ENCODE results near the gene SGPL1.

Gene SGPL1

DNA sequence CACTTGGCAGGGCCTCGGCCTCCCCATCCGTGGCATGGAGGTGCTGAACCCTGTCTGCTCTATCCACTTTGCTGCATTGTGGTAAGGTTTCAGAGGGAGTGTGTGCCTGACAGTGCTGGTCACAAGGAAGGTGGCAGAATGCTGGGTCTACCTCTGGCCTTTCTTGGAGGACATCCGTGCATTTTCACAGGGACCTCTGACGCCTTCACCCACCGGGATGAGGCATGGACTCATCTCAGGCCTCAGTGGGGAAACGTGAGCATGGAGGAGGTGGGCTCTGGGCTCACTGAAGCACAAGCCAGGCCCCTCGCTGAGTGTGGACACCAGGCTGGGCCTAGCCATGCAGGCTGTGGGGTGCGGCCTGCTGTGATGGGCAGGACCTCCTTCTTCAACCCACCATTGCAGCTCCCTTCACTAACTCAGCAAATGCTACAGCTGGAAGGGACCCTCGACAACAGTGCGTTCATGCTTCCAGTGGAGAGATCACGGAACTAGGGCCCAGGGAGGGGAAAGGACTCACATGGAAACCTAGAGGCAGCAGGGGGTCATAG is 39.2 kb upstream of the SGPL1 start:
- no peak overlapping the region for H3K4me3 Mint-ChIP-seq
- peaks cover 35% of the 10 kb centered on the region for H3K4me1 Mint-ChIP-seq (ENCODE audit: low read depth)
- no peaks in the 10 kb centered on the region for H3K9me3 Mint-ChIP-seq
- H3K36me3 Mint-ChIP-seq (ENCODE audit: low read depth): no peaks in the 10 kb centered on the region
- intact Hi-C loops (cut with micrococcal nuclease): no loop called here
- peak overlapping the region; percentile 31 for H3K27ac Mint-ChIP-seq
- H3K27me3 Mint-ChIP-seq: peaks cover 18% of the 10 kb centered on the region

DNA sequence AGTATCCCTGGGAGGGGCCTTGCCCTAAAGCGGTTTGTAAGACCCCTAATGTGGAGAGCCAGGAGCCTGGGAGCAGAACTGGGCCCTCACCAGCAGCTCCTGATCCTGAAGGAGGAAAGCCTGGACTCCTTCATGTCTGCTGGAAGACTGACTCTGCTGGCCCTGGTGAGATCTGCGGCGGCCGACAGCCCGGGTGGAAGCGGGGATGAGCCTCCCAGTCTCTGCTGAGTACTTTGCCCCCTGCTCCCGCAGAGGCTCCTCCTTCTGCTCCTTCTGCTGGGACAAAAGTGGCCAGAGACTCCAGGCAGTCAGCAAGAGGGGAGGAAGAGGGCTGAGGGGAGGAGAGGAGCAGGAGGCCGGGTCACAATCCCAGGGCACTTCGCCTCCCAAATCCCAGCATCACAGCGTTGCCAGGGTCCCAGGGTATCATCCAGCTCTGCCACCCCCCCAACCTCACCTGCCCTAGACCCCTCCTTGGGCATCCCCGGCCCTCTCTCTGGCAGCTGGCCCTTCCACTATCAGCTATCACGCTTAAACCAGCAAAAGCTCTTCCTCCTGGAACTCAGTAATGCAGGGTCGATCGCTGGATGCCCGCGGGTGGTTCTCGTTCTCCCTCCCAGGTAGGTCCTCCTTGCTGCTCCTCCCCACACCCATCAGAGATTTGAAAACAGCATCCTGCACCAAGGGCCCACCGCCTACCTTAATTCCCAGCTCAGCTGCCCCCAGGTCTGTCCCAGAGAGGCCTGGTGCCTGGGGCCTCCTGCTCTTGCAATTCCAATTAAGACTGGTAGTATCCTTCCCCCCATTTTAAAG is 38.5 kb upstream of the SGPL1 start:
- Mint-ChIP-seq H3K27ac (peak overlapping the region; percentile 50), H3K36me3 (ENCODE audit: low read depth) (no peaks in the 10 kb centered on the region), H3K9me3 (no peaks in the 10 kb centered on the region), H3K4me1 (ENCODE audit: low read depth) (peaks cover 35% of the 10 kb centered on the region), H3K27me3 (peaks cover 16% of the 10 kb centered on the region), H3K4me3 (no peak overlapping the region)
- intact Hi-C loops (cut with micrococcal nuclease): no loop called here

DNA sequence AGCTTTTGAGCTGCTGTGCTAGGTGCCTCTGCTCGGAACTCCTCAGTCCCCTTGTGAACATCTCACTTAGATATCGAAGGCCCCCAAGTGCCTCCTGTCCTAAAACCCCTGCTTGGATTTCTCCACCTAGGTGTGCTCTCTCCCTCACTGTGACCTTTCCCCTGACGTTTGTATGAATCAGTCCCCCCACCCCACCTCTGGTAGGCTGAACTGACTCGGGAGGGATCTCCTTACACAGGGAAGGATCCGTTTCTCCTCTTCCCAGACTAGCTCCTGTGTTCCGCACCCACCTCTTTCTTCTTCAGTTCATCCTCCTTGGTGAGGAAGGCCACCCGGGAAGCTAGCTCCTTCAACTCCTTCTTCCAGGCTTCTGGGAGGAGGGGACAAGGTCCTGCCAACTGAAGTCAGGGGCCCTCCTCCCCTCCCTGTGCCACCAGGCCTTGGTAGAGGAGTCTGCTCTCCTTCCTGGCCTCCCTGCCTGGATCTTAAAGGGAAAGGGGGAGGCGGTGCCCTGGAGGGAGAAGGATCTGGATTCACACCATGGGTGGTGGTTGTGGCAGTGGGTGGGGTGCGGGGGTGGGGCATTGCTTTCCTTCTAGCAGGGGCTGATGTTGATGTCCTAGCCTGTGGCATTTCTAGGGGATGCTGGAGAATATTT is 37.4 kb upstream of the SGPL1 start:
- Mint-ChIP-seq H3K4me1 (ENCODE audit: low read depth) (peaks cover 35% of the 10 kb centered on the region), H3K4me3 (no peak overlapping the region), H3K9me3 (no peaks in the 10 kb centered on the region), H3K27me3 (peaks cover 16% of the 10 kb centered on the region), H3K27ac (no peak overlapping the region), H3K36me3 (ENCODE audit: low read depth) (no peaks in the 10 kb centered on the region)
- intact Hi-C loops (cut with micrococcal nuclease): no loop called here

DNA sequence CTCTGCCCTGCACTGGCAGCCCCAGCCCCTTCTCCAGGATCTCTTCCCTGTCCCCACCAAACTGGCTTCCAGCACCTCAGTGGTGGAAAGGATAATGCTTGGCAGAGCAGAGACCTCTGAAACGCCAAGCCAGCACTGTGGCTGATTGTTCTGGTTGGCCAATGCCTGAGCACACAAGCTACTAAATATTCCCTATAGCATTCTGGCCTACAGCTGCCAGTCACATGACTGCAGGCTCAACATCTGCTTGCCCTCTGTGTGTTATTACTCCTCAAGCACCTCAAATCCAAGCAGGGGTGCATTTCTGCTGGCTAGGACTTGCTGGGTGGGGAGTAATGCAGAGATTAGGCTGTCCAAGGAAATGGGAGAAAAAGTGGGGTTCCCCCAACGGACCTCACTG is 36.7 kb upstream of the SGPL1 start:
- no peaks in the 10 kb centered on the region for H3K36me3 Mint-ChIP-seq (ENCODE audit: low read depth)
- H3K27me3 Mint-ChIP-seq: peaks cover 16% of the 10 kb centered on the region
- no peak overlapping the region for H3K4me3 Mint-ChIP-seq
- H3K4me1 Mint-ChIP-seq (ENCODE audit: low read depth): peaks cover 37% of the 10 kb centered on the region
- intact Hi-C loops (cut with micrococcal nuclease): no loop called here
- peak overlapping the region; percentile 72 for H3K27ac Mint-ChIP-seq
- no peaks in the 10 kb centered on the region for H3K9me3 Mint-ChIP-seq

DNA sequence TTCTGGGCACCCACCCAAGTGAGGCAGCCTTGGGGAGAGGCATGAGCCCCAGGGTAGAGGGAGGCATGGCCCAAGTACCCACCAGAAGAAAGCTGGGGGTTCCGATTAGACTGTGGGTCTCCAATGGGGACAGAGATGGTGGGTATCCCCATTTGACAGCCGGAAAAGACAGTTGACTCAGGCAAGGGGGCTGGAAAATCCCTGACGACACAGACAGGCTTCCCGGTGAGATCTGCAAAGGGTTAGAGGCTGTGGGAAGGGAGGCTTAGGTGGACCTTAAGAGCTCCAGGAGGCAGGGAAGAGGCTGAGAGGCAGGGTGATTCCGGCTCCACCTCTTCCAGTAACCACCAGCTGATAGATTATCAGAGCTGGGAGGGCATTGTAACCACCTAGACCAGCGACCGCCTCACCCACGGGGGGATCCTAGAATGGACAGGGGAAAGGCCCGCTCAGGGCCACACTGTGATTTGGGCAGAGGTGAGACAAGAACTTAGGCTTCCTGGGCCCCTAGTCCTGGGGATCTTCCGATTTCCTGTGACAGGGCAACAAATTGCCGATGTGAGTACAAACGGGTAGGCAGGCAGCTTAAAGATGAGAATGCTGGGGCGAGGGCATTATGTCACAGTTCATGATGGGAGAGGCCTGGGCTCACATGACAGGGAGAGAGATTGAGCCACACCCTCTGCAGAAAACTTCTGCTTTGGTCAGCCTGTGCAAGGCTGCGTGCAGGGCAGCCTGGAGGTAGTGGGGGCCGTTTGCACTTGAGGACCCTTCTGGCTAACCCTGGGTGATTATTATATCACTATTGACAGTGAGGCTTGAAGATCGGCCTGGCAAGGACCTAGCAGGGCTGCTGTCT is 36.0 kb upstream of the SGPL1 start:
- H3K36me3 Mint-ChIP-seq (ENCODE audit: low read depth): no peaks in the 10 kb centered on the region
- peaks cover 11% of the 10 kb centered on the region for H3K27me3 Mint-ChIP-seq
- H3K4me3 Mint-ChIP-seq: no peak overlapping the region
- peak overlapping the region; percentile 72 for H3K27ac Mint-ChIP-seq
- peaks cover 42% of the 10 kb centered on the region for H3K4me1 Mint-ChIP-seq (ENCODE audit: low read depth)
- H3K9me3 Mint-ChIP-seq: no peaks in the 10 kb centered on the region
- intact Hi-C loops (cut with micrococcal nuclease): no loop called here

DNA sequence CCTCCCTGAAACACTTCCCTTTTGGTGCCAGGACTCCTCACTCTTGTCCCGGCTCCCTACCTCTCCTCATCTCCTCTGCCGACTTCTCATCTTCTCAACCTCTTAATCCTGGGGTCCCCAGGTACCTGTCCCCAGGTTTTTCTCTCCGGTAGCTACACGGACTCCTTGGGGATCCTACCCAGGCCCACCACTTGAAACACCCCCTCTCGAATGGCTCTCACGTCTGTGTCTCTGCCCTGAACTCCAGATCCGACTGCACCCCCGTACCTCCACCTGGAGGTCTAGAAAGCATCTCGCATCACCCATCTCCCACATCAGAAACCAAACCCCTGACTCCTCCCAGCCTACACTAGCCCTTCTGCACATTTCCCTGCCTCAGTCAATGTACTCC is 35.4 kb upstream of the SGPL1 start:
- H3K9me3 Mint-ChIP-seq: no peaks in the 10 kb centered on the region
- no peak overlapping the region for H3K4me3 Mint-ChIP-seq
- no peaks in the 10 kb centered on the region for H3K36me3 Mint-ChIP-seq (ENCODE audit: low read depth)
- intact Hi-C loops (cut with micrococcal nuclease): no loop called here
- peak overlapping the region; percentile 72 for H3K27ac Mint-ChIP-seq
- peaks cover 48% of the 10 kb centered on the region for H3K4me1 Mint-ChIP-seq (ENCODE audit: low read depth)
- H3K27me3 Mint-ChIP-seq: peaks cover 7% of the 10 kb centered on the region

DNA sequence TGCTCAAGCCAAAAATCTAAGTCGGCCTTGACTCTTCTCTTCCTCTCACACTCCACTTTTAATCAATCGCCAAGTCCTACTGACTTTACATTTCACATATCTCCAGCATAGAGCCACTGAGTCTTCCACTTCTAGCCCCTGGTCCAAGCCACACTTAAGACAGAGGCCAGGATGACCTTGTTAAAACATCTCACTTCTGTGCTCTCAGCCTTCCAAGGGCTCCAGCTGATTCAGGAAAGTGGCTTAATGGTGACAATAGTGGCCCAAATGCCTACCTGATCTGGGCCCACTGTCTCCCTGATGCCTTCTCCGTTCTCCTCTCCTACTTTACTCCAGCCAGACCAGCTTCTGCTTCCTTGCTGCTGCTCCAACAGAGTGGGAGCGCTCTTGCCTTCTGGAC is 35.0 kb upstream of the SGPL1 start:
- peak overlapping the region; percentile 72 for H3K27ac Mint-ChIP-seq
- peaks cover 7% of the 10 kb centered on the region for H3K27me3 Mint-ChIP-seq
- intact Hi-C loops (cut with micrococcal nuclease): no loop called here
- no peak overlapping the region for H3K4me3 Mint-ChIP-seq
- no peaks in the 10 kb centered on the region for H3K9me3 Mint-ChIP-seq
- no peaks in the 10 kb centered on the region for H3K36me3 Mint-ChIP-seq (ENCODE audit: low read depth)
- peaks cover 50% of the 10 kb centered on the region for H3K4me1 Mint-ChIP-seq (ENCODE audit: low read depth)

DNA sequence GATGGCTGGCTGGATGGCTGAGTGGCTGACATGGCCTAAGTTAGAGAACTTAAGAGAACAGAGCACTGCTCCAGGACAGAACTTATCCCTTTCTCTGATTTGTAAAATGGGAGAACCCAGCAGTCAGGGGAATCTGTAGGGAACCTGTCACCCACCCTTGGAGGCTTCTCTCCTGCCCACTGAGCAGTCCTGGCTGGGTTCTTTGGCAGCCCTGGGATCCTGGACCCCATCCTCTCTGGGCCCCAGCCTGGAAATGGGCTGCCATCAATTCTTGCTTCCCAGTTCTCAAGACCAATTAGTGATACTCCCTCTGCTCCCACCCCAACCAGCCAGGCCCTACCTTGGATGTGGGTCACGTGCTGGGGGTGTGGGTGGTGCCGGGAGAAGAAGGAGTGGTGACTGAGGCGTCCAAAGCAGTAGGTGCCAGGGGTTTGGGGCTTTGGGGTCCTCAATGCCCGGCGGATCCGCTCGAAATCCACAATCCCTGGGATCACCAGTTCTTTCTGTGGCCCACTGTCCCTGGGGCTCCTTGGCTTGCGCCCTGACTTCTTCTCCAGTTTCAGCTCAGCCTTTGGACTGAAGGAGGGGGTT is 34.2 kb upstream of the SGPL1 start:
- Mint-ChIP-seq H3K27me3 (peaks cover 7% of the 10 kb centered on the region), H3K36me3 (ENCODE audit: low read depth) (no peaks in the 10 kb centered on the region)
- intact Hi-C loops (cut with micrococcal nuclease): no loop called here

DNA sequence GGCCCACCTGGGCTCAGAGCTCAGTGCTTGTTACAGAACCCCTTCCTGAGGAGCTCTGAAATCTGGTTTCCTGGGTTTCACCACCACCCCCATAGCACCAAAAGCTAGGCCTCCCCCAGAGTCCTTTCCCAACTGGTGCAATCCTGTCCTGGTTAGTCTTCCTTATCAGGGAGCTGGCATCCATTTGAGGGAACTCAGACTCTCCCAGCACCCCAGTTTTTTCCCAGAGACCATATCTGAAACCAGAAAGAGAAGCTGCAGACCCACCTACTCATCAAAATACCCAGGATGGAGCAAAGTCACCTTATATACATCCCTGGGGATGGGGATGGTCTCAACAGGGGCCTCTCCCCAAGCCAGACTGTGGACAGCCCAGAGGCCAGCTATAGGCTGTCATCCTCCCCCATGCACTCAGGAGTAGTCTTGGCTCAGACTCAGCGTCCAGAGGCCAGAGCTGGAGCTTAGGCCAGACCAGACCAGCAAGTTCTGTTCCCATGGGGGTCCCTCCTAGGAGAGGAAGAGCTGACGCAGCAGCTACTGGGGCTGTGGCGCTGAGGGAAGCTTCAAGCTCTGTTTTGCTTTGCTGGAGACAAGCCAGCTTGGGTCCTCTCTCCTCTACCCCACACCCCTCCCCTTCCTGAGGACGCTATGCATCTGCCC is 33.5 kb upstream of the SGPL1 start:
- Mint-ChIP-seq H3K27ac (peak overlapping the region; percentile 72), H3K4me1 (ENCODE audit: low read depth) (peaks cover 59% of the 10 kb centered on the region), H3K27me3 (peaks cover 7% of the 10 kb centered on the region), H3K4me3 (no peak overlapping the region), H3K36me3 (ENCODE audit: low read depth) (no peaks in the 10 kb centered on the region), H3K9me3 (no peaks in the 10 kb centered on the region)
- intact Hi-C loops (cut with micrococcal nuclease): no loop called here

More for the DNA sequence above, 34.2 kb upstream of the SGPL1 start:
- peaks cover 54% of the 10 kb centered on the region for H3K4me1 Mint-ChIP-seq (ENCODE audit: low read depth)
- H3K9me3 Mint-ChIP-seq: no peaks in the 10 kb centered on the region
- H3K4me3 Mint-ChIP-seq: no peak overlapping the region
- peak overlapping the region; percentile 72 for H3K27ac Mint-ChIP-seq

DNA sequence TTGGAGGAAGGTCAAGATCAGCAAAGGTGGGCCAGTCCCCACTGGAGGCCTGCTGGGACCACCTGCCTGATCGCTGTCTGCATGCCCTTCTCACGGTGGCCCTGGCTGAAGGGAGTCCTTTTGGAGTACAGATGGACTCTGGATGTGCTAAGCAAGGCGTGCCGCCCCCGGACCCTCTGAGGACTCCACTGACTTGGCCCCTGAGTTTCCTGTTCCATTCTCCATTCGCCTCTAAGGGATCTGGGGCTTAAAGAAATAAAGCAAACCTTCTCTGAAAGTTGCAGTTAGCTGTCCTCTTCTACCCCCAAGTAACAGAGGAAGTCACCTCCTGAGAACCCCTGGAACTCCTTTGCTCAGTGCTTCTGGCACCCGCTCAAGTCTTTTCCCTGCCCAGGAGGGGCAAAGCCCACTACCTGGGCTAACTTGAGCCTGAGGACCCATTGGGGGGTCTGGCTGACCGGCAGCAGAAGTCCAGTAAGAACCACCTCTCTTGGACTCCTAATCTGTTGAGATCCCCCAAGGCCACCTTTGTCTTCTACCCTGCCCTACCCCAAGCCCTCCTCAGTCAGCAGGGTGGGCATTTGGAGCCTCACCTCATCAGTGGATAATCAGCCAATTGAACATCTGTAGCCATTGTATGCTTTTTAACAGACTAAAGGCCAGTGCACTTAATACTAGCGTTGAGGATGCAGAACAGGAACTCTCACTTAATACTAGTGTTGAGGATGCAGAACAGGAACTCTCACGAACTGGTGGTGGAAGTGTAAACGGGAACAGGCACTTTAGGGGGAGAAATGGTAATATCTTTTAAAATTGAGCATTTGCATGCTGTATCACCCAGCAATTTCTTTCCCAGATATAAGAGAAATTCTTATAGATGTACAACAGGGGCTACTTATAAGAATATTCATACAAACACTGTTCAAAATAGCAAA is 32.7 kb upstream of the SGPL1 start:
- Mint-ChIP-seq H3K27ac (peak overlapping the region; percentile 53), H3K36me3 (ENCODE audit: low read depth) (no peaks in the 10 kb centered on the region), H3K27me3 (peaks cover 4% of the 10 kb centered on the region), H3K9me3 (no peaks in the 10 kb centered on the region), H3K4me1 (ENCODE audit: low read depth) (peaks cover 59% of the 10 kb centered on the region), H3K4me3 (no peak overlapping the region)
- intact Hi-C loops (cut with micrococcal nuclease): no loop called here

DNA sequence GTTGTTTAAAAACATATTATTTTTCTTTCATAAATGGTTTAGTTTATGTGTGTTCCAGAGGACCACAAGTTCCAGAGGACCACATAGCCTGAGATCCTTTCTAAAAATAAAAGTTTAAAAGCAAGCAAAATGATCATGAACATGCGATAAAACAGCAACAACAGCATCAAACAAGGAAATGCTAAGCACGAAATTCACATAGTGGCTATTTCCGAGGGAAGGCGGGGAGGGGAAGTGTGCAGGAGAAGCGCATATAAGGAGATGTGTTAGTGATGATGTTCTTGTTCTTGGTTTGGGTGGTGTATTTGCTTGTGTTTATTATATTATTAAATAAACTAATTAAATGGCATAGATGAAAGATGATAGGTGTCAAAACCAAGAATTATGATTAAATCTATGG is 31.7 kb upstream of the SGPL1 start:
- H3K36me3 Mint-ChIP-seq (ENCODE audit: low read depth): no peaks in the 10 kb centered on the region
- peaks cover 7% of the 10 kb centered on the region for H3K27me3 Mint-ChIP-seq
- no peak overlapping the region for H3K4me3 Mint-ChIP-seq
- no peak overlapping the region for H3K27ac Mint-ChIP-seq
- intact Hi-C loops (cut with micrococcal nuclease): no loop called here
- H3K4me1 Mint-ChIP-seq (ENCODE audit: low read depth): peaks cover 56% of the 10 kb centered on the region
- H3K9me3 Mint-ChIP-seq: no peaks in the 10 kb centered on the region

DNA sequence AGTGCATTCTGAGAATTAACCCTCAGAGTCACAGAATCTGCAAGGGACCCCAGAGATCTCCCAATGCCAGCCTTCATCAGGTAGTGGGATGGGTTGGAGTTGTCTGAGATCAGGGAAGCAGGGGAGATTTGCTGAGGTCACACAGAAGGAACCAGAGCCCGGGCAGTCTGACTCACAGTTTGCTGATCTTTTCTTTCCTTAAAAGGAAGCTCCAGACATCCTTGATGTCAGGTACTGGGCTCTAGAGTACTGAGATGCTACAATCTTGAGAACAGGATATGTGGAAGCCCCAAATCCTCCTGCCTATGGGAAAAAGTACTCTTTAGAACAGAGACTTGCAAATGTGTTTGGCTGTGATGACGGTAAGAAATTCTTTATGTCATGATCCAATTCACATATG is 31.3 kb upstream of the SGPL1 start:
- no peaks in the 10 kb centered on the region for H3K36me3 Mint-ChIP-seq (ENCODE audit: low read depth)
- intact Hi-C loops (cut with micrococcal nuclease): no loop called here
- peaks cover 9% of the 10 kb centered on the region for H3K27me3 Mint-ChIP-seq
- H3K27ac Mint-ChIP-seq: no peak overlapping the region
- H3K4me1 Mint-ChIP-seq (ENCODE audit: low read depth): peaks cover 52% of the 10 kb centered on the region
- no peaks in the 10 kb centered on the region for H3K9me3 Mint-ChIP-seq
- H3K4me3 Mint-ChIP-seq: no peak overlapping the region
